GM12878 (cell line): Measurements from ENCODE around the gene ESYT2.

ENCODE experiments used
- CBFB ChIP-seq: IDR thresholded peaks from 2 replicates; pipeline ENCODE4 v1.6.1; 2016; ENCODE audit warnings: antibody characterized with exemption, low read depth
- DPF2 ChIP-seq: fragments of 450-650 bp; IDR thresholded peaks from 2 replicates; pipeline ENCODE4 v1.6.1; 2017; ENCODE audit warnings: mild to moderate bottlenecking
- EZH2 ChIP-seq: IDR thresholded peaks from 2 replicates; pipeline ENCODE4 v1.6.1; 2012; ENCODE audit warnings: low read depth, mild to moderate bottlenecking, control low read depth, inconsistent platforms, low read length, borderline replicate concordance; ENCODE audit not compliant: control insufficient read depth
- JUND ChIP-seq: IDR thresholded peaks from 2 replicates; pipeline ENCODE4 v1.6.1; 2012; ENCODE audit warnings: low read depth, mild to moderate bottlenecking, low read length, improper control_type of control experiment, moderate library complexity
- KDM1A ChIP-seq: fragments of 200-600 bp; sonication (generic); IDR thresholded peaks from 2 replicates; pipeline ENCODE4 v1.6.1; 2016; ENCODE audit warnings: borderline replicate concordance
- TAF1 ChIP-seq: IDR thresholded peaks from 2 replicates; pipeline ENCODE4 v1.6.1; 2011; ENCODE audit warnings: mild to moderate bottlenecking, low read depth, low read length, borderline replicate concordance
- TBL1XR1 ChIP-seq: IDR thresholded peaks from 2 replicates; pipeline ENCODE4 v1.6.1; 2012; ENCODE audit warnings: low read depth, low read length, improper control_type of control experiment
- TF ChIP-seq, protein P1 (sequence below), 3 experiments: IDR thresholded peaks in 2 of 3; conservative IDR thresholded peaks in 1 of 3; 2 replicates each; pipeline ENCODE4 v1.5.1; 2011; ENCODE audit warnings: low read depth in 3 of 3, low read length in 3 of 3, mild to moderate bottlenecking in 3 of 3, control low read depth in 2 of 3, moderate library complexity in 2 of 3, inconsistent platforms in 1 of 3, mixed read lengths in 1 of 3; ENCODE audit not compliant: control insufficient read depth in 2 of 3, insufficient read depth in 1 of 3; ENCODE audit errors: extremely low read depth in 1 of 3
- TF ChIP-seq, protein P2 (sequence below): IDR thresholded peaks from 2 replicates; pipeline ENCODE4 v1.6.1; 2012; ENCODE audit warnings: low read depth, low read length, improper control_type of control experiment

DNA sequence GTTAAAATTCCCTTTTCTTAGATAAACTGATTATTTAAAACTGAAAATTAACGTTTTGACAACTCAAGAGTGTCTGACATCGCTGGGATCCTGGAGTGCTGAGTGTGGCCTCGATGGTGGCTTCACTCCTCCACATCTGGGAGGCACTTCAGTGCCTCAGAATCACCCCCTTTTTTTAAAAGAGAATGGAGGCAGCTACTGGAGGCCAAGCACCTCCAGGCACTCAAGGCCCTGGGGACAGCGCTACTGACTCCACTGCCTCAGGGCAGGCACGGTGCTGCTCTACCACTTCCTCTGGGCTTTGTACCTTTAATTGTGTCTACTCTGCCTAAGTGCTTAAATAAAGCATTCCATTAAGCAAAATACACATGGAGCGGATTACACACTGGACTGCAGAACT lies 97.5 kb downstream of the ESYT2 start:
- no peak for TF ChIP-seq TBL1XR1
- no peak for TF ChIP-seq CBFB
- TF ChIP-seq, protein P1, sequence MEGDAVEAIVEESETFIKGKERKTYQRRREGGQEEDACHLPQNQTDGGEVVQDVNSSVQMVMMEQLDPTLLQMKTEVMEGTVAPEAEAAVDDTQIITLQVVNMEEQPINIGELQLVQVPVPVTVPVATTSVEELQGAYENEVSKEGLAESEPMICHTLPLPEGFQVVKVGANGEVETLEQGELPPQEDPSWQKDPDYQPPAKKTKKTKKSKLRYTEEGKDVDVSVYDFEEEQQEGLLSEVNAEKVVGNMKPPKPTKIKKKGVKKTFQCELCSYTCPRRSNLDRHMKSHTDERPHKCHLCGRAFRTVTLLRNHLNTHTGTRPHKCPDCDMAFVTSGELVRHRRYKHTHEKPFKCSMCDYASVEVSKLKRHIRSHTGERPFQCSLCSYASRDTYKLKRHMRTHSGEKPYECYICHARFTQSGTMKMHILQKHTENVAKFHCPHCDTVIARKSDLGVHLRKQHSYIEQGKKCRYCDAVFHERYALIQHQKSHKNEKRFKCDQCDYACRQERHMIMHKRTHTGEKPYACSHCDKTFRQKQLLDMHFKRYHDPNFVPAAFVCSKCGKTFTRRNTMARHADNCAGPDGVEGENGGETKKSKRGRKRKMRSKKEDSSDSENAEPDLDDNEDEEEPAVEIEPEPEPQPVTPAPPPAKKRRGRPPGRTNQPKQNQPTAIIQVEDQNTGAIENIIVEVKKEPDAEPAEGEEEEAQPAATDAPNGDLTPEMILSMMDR (IDR thresholded peaks at IDR 0.05 in 2 of 3, conservative IDR thresholded peaks at IDR 0.05 in 1 of 3; ENCODE audit: control insufficient read depth in 2 of 3, extremely low read depth in 1 of 3, insufficient read depth in 1 of 3, low read depth in 3 of 3, low read length in 3 of 3), result no peak
- no peak for TF ChIP-seq TAF1
- no peak for TF ChIP-seq JUND
- TF ChIP-seq, protein P2, sequence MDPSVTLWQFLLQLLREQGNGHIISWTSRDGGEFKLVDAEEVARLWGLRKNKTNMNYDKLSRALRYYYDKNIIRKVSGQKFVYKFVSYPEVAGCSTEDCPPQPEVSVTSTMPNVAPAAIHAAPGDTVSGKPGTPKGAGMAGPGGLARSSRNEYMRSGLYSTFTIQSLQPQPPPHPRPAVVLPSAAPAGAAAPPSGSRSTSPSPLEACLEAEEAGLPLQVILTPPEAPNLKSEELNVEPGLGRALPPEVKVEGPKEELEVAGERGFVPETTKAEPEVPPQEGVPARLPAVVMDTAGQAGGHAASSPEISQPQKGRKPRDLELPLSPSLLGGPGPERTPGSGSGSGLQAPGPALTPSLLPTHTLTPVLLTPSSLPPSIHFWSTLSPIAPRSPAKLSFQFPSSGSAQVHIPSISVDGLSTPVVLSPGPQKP, result no peak
- no peak for TF ChIP-seq EZH2
- no peak for TF ChIP-seq KDM1A
- no peak for TF ChIP-seq DPF2
